Neural progenitor cell (in vitro differentiated cells): ENCODE measurements around the gene CCDC68.

Experiments
- EZH2 ChIP-seq: fragments of 200-600 bp; sonication (generic); IDR thresholded peaks from 2 replicates; pipeline ENCODE4 v1.6.1; 2017; ENCODE audit warnings: antibody characterized with exemption, mild to moderate bottlenecking, moderate library complexity
- TF ChIP-seq, protein P1 (sequence below): fragments of 200-600 bp; sonication (generic); IDR thresholded peaks from 2 replicates; pipeline ENCODE4 v1.5.1; 2017; ENCODE audit warnings: antibody characterized with exemption, mild to moderate bottlenecking

- no peak for TF ChIP-seq EZH2
- TF ChIP-seq, protein P1, sequence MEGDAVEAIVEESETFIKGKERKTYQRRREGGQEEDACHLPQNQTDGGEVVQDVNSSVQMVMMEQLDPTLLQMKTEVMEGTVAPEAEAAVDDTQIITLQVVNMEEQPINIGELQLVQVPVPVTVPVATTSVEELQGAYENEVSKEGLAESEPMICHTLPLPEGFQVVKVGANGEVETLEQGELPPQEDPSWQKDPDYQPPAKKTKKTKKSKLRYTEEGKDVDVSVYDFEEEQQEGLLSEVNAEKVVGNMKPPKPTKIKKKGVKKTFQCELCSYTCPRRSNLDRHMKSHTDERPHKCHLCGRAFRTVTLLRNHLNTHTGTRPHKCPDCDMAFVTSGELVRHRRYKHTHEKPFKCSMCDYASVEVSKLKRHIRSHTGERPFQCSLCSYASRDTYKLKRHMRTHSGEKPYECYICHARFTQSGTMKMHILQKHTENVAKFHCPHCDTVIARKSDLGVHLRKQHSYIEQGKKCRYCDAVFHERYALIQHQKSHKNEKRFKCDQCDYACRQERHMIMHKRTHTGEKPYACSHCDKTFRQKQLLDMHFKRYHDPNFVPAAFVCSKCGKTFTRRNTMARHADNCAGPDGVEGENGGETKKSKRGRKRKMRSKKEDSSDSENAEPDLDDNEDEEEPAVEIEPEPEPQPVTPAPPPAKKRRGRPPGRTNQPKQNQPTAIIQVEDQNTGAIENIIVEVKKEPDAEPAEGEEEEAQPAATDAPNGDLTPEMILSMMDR = no peak
These were observed 20.8 kb downstream of the CCDC68 start for GRCh38 chr18:54938506-54938905.
